ENCODE data around the gene PCDHGB6. TPM values are rescaled to one million over a fixed set of nuclear protein-coding genes. Genes with fewer than 3 reads are reported as not detected.

The PCDHGB6 gene
- total RNA-seq, 1 experiment from 2014 or later: 0.22 TPM

DNA sequence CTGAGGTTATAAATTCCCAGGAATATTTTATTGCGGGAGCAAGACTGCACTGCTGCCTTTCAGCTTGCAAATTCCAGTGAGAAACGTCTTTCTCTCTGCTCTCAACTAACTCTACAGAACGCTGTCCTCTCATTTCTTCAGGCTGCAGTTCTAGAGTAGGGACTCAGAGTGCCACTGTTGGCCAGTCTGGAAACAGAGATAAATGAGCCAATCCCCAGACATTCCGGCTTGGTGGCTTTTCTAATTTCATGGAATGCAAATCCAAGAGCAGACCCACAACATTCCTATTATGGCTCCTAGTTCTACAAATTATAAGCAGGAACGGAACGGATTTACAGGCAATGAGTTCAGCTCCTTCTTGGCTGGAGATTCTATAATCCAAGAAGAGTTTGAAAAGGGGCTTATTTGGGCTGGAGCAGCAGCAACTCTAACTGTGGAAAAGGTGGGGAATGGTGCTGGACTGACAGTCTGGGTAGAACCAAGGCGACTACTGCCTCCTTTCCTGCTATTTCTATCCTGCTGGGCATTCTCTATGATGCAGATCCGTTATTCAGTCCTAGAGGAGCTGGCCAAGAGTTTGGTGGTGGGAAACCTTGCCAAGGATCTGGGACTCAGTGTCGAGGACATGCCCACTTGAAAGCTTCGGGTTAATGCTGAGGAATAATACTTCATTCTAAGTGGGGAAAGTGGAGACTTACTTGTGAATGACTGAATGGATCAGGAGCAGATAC lies 31.8 kb downstream of the PCDHGB6 start:
- DNase-seq (ENCODE audit: low read depth, low spot score): no peak
- Histone ChIP-seq H3K9me2 (ENCODE audit: insufficient read depth) (no peaks in the 10 kb centered on the region), H3K9ac (ENCODE audit: low read length) (no peak overlapping the region), H3K27me3 (ENCODE audit: insufficient read depth, low read length) (no peaks in the 10 kb centered on the region), H3K4me1 (ENCODE audit: control insufficient read depth in 1 of 2, insufficient read depth in 2 of 2, low read length in 2 of 2) (no peaks in the 10 kb centered on the region), H3K4me2 (ENCODE audit: low read length) (no peak overlapping the region), H3K36me3 (ENCODE audit: control insufficient read depth in 1 of 2, insufficient read depth in 2 of 2, low read length in 2 of 2) (no peaks in the 10 kb centered on the region), H3K4me3 (replicated peaks in 1 of 2; ENCODE audit: low read depth in 1 of 2, low read length in 2 of 2) (no peak overlapping the region), H3K9me3 (ENCODE audit: control insufficient read depth in 1 of 2, insufficient read depth in 1 of 2, low read depth in 1 of 2, low read length in 2 of 2) (no peaks in the 10 kb centered on the region), H4K20me1 (ENCODE audit: insufficient read depth) (no peaks in the 10 kb centered on the region), H2AFZ (ENCODE audit: low read depth, low read length, poor library complexity, severe bottlenecking) (no peak overlapping the region), H3K27ac (ENCODE audit: low read depth, low read length) (no peak overlapping the region), H3K79me2 (ENCODE audit: insufficient read depth, low read length) (no peaks in the 10 kb centered on the region)
- RAD21 ChIA-PET (ENCODE audit: low non-redundant PET in 1 of 2, low total read pairs in 2 of 2, uncharacterized antibody in 2 of 2, unreplicated experiment in 2 of 2): no interaction called here
- POLR2A ChIA-PET: no interaction called here
- no TSS peak for BruUV-seq (replicated peaks)
- ATAC-seq: no peak
- intact Hi-C loops (cut with micrococcal nuclease): no loop called here
- CTCF ChIA-PET: interaction anchor here (1.2 kb wide), 1 partner anchor 9 kb away, joined by 3 read pairs; the partner anchor contains the start of gene PCDHGA12
- no peak for TF ChIP-seq JUND (IDR thresholded peaks at IDR 0.05)
- no peak for TF ChIP-seq ATF3 (IDR thresholded peaks at IDR 0.05)
- no peak for TF ChIP-seq SRF (IDR thresholded peaks at IDR 0.05; ENCODE audit: low read depth)
- TF ChIP-seq YY1 (IDR thresholded peaks at IDR 0.05; ENCODE audit: extremely low read depth, insufficient replicate concordance, low read depth, low read length): no peak
- no peak for TF ChIP-seq POLR2AphosphoS5 (IDR thresholded peaks at IDR 0.05; ENCODE audit: low read depth, low read length)
- TF ChIP-seq EGR1 (IDR thresholded peaks at IDR 0.05; ENCODE audit: low read depth): no peak
- no peak for TF ChIP-seq CTCF (IDR thresholded peaks at IDR 0.05 in 2 of 3, conservative IDR thresholded peaks at IDR 0.05 in 1 of 3; ENCODE audit: borderline replicate concordance in 1 of 3, insufficient read depth in 1 of 3, low read depth in 2 of 3, low read length in 2 of 3)
- no peak for TF ChIP-seq TCF7L2 (IDR thresholded peaks at IDR 0.05; ENCODE audit: borderline replicate concordance, extremely low read depth, insufficient read depth, insufficient read length)
- no peak for TF ChIP-seq SP1 (IDR thresholded peaks at IDR 0.05; ENCODE audit: low read depth)
- TF ChIP-seq, protein P1, sequence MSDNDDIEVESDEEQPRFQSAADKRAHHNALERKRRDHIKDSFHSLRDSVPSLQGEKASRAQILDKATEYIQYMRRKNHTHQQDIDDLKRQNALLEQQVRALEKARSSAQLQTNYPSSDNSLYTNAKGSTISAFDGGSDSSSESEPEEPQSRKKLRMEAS (IDR thresholded peaks at IDR 0.05): no peak
- no peak for TF ChIP-seq REST (IDR thresholded peaks at IDR 0.05; ENCODE audit: low read depth)
- TF ChIP-seq POLR2A (IDR thresholded peaks at IDR 0.05; ENCODE audit: borderline replicate concordance, extremely low read depth, insufficient read depth, insufficient read length): no peak
- TF ChIP-seq ELF1 (IDR thresholded peaks at IDR 0.05; ENCODE audit: borderline replicate concordance, low read depth): no peak
- no peak for TF ChIP-seq EZH2 (IDR thresholded peaks at IDR 0.05)
- no peak for TF ChIP-seq ZBTB33 (IDR thresholded peaks at IDR 0.05; ENCODE audit: extremely low read depth, insufficient replicate concordance, low read length)
- TF ChIP-seq RAD21 (IDR thresholded peaks at IDR 0.05; ENCODE audit: low read depth): no peak

All from HCT116 (cell line).